GM18868 (cell line): ENCODE measurements around the gene MAN2A1.
"Not testable (repeated sequence)": the region's sequence is repeated elsewhere in the genome, so short reads cannot be mapped to it uniquely, and the experiment has no call there.

ENCODE experiments used
- ATAC-seq: cut with Tn5 transposase; IDR thresholded peaks from one replicate; pipeline ENCODE4 v1.9.1; 2021; ENCODE audit warnings: mild to moderate bottlenecking, moderate library complexity; ENCODE audit not compliant: unreplicated experiment

Gene MAN2A1

DNA sequence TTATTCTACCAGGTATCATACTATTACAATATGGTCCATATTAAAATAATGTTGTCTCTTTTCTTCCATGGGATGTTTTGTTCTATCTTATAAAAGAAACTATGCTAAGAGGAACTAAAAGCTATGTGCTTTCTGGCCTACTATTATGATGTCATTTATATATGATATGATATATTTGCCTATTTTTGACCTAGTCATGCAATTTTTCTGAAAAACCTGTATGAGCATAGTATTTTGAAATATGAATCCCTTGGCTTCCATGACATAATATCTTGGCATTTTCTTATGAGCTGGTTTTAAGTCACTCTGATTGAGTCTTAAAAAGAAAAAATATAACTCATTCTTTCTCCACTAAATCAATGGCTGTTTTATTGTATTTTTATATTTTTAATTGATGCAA is 60.7 kb downstream of the MAN2A1 start:
- ATAC-seq, result no peak

DNA sequence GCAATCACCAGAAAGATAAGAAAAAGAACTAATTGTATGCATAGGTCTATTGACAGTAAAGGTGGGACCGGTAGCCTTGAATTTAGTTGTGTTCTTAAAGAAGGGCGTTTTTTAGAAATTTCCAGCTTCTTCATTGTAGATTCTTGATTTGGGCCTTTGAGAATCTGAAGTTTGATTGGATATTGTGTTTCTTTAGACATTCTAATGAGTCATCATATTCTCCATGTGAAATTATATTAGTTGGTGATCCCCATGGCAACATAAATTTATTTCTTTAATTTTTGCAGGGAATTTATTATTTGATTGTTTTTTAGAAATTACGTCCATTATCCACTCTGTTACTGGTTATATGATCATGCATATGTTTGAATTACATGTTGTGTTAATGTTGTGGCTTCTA is 63.6 kb downstream of the MAN2A1 start:
- ATAC-seq, result no peak

- ATAC-seq, result no peak
These were observed 64.6 kb downstream of the MAN2A1 start for GRCh38 chr5:109754319-109754718.

- ATAC-seq, result no peak
These were observed 66.0 kb downstream of the MAN2A1 start for GRCh38 chr5:109755761-109756160.

DNA sequence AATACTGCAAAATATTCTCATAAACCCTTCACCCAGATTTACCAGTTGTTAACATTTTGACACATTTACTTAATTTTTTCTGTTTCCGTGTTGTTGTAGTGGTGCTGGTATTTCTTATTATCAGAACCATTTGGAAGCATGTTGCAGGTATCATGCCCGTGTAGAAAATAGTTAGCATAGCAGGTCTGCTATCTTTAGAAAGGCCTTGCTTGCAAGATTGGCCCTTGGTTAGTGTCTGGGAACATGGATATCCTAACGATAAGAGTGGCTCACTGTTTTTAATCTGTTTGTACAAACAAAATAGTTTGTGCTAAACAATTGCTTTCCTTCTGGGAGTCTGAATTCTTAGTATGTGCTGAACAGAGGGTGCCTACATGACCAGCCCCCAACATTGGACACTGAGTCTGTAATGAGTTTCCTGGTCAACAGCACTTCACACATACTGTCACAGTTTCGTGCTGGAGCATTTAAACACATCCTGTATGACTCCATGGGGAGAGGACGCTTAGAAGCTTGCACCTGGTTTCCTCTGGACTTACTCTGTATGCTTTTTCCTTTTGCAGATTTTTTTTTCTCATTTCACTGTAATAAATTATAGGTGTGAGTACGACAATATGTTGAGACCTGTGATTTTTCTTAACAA is 66.9 kb downstream of the MAN2A1 start:
- no peak for ATAC-seq

GRCh38 chr5:109757490-109757889 is 67.8 kb downstream of the MAN2A1 start:
- no peak for ATAC-seq

DNA sequence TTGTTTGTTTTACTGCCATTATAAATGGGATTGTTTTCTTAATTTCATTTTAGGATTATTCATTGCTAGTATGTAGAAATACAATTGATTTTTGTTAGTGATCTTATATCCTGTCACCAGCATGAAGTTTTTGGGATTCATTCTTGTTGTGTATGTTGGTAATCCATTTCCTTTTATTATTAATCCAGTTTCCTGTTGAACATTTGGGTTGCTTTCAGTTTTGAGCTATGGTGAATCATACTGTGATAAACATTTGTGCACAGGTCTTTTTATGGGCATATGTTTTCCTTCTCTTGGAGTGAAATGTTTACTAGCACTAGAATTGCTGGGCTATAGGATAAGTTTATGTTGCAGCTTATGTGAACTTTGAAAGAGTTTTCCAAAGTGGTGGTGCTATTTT is 69.6 kb downstream of the MAN2A1 start:
- no peak for ATAC-seq

- not testable (repeated sequence) for ATAC-seq
These were observed 70.4 kb downstream of the MAN2A1 start for GRCh38 chr5:109760130-109760529.

DNA sequence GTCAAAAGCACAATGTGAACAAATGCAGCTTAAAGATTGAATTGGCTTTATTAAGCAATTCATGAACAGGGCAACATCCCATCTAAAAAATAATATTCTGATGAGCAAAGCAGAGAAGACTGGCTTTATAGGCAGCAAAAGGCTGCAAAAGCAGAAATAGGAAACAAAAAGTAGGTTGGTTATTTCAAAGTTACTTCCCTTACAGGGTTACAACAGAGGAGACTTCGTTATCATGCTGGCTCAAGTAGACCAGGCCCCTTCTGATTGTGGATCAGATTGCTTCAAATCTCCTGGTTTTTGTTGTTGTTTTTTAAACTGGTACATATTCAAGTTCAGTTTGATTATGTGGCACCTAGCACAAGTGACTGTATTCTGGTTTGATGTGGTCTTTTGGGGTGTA is 73.1 kb downstream of the MAN2A1 start:
- ATAC-seq, result no peak

GRCh38 chr5:109767184-109767995 is 77.7 kb downstream of the MAN2A1 start:
- no peak for ATAC-seq

DNA sequence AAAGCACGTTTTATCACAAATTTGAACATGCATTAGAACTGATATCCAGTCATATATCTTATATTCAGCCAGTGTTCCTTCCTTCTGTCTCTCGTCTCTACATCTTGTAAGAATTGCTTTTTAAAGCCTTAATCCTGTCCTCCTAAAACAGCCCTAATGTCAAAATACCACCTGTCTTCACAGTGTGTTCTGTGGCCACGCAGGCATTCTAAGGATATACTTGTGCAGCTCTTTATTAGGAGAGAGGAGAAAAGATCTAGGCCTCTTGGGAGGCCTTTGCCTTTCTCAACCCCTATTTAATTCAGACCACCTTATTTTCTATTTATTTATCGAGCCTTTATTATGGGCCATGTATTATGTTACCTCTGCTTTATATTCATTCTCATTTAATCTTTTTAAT is 78.3 kb downstream of the MAN2A1 start:
- ATAC-seq, result no peak

DNA sequence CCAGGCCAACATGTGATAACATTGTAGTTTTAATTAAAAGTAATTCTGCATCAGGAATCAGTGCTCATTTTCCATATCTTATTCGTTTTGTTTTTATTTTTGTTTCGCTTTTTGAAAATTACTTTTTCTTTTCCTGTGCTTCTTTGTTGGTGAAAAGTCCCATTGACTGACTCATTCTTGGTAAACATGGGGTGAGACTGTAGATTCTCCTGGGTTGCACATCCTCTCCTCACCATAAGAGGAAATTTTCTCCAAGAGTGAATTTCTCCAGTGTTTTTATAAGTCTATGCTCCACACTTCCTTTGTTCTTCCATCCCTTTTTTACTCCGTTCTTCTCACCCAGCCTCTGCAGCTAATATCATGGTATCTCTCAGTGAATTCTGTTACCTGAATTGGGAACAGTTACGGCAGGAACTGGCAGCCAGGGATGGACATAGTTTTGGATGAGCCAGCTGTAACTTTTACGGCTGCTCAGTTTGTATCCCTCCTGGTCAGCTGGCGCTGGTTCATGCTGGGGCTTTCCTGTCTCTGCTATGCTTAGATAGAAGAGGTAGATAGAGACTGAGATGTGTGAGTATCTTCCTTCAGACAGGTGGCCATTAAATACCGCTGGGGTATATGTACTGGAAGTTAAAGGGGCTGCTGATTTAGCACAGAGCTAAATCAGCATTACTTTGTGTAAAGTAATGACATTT is 80.0 kb downstream of the MAN2A1 start:
- ATAC-seq, result no peak

- no peak for ATAC-seq
These were observed 85.4 kb downstream of the MAN2A1 start for GRCh38 chr5:109775130-109775529.

- ATAC-seq, result no peak
These were observed 89.5 kb downstream of the MAN2A1 start for GRCh38 chr5:109779036-109779735.

DNA sequence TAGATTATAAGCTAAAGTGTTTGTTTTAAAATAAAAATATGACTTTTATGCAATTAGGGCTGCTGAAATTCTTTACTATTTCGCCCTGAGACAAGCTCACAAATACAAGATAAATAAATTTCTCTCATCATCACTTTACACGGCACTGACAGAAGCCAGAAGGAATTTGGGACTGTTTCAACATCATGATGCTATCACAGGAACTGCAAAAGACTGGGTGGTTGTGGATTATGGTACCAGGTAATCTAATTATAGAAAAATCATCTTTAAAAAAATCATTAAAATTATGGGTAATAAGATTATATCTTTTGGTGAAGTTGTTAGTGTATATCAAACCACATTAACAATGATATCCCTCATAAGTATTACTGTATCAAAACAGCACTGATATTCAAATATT is 95.0 kb downstream of the MAN2A1 start:
- ATAC-seq, result no peak

GRCh38 chr5:109786206-109786855 is 96.6 kb downstream of the MAN2A1 start:
- no peak for ATAC-seq

DNA sequence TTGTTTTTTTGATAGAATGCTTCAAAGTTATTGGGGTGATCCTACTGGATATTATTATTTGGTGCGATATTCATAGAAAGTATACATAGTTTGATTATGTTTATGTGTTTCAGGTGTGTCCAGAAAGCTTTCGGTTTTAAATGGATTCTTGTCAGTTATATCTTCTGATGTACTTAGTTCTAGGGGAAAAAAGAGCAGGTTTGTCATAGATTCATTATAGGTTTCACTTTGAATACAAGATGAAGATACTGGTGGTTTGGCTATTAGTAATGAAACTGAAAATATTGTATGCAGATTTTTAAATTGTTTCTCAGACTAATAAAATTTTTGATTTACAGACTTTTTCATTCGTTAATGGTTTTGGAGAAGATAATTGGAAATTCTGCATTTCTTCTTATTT is 98.9 kb downstream of the MAN2A1 start:
- ATAC-seq, result peak; percentile 89

DNA sequence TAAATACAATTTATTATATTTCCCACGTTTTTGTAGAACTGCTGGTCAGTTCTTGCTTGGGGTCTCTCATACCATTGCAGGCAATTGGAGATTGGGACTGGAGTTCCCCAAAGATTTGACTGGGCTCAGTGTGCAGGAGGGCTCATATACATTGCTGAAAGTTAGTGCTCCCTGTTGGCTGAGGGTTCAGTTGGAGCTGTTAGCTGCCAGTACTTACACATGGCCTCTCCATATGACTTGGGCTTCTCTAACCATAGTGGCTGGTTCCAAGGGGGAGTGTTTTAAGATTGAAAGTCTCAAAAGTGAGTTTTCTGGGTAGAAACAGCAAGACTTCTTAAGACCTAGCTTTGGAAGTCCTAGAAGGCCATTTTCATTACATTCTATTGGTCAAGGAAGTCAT is 102.9 kb downstream of the MAN2A1 start:
- ATAC-seq, result no peak

- ATAC-seq, result no peak
These were observed 114.1 kb downstream of the MAN2A1 start for GRCh38 chr5:109803854-109804253.

DNA sequence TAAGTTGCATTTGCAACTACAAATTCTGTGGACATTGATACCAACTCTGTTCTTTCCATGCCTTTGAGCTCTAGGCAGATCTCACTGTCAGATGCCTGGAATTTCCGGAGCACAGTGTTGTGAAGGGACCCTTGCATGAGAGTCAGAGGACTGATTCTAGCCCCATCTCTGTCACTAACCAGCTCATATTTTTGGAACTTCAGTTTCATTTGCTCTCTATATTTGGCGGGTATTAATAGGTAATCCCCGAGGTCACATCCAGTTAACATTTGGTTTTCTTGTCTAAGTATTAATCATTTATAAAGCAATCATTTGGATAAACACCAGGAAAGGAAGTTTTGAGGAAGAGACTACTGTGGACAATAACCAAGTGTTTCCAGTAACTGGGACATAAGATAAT is 115.7 kb downstream of the MAN2A1 start:
- no peak for ATAC-seq

DNA sequence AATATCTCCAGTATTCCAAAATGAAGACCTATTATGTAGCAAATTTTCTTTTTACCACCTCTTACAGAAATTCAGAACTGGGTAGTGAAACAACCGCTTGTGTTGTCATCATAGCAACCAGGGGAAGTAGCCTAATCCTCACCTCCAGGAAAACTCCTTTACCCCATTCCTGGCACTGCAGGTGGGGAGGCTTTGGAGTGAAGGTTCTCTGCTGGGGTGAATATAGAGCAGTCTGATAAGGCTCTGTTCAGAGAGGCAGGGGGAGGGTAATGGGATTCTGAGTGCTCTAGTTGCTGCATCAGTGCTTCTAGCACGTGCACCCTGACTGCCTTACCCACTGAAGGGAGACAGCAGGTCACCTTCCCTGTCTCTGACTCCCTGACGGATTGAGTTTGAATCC is 116.2 kb downstream of the MAN2A1 start:
- ATAC-seq, result no peak
